HL-60 (cell line): ENCODE data around the gene RNF225.

Source experiments
- DNase-seq, 2 experiments: peaks; one replicate each; pipeline ENCODE4 v3.0.0-alpha.2; 2010 to 2020; ENCODE audit warnings: low read depth in 1 of 2, low spot score in 1 of 2
- H3K27ac ChIP-seq: fragments of 250-450 bp; sonication (Bioruptor Pico); replicated peaks from 2 replicates; pipeline ENCODE4 v1.5.1; 2020; ENCODE audit warnings: mild to moderate bottlenecking, moderate library complexity
- H3K27me3 ChIP-seq: fragments of 250-450 bp; sonication (Bioruptor Pico); 2 replicates; pipeline ENCODE4 v1.5.1; 2021; ENCODE audit warnings: mild to moderate bottlenecking, moderate library complexity; ENCODE audit not compliant: insufficient read depth, poor library complexity, severe bottlenecking
- H3K4me3 ChIP-seq: replicated peaks from 2 replicates; pipeline ENCODE4 v1.5.1; 2011; ENCODE audit warnings: mild to moderate bottlenecking, control low read depth, low read length; ENCODE audit not compliant: insufficient read depth
- GABPA ChIP-seq: IDR thresholded peaks from 2 replicates; pipeline ENCODE4 v1.6.1; 2012; ENCODE audit warnings: low read depth
- POLR2AphosphoS5 ChIP-seq: IDR thresholded peaks from 2 replicates; pipeline ENCODE4 v1.6.1; 2012; ENCODE audit warnings: low read depth
- SPI1 ChIP-seq: IDR thresholded peaks from 2 replicates; pipeline ENCODE4 v1.6.1; 2012; ENCODE audit warnings: low read depth, mild to moderate bottlenecking, borderline replicate concordance
- TF ChIP-seq, protein P1 (sequence below): IDR thresholded peaks from 2 replicates; pipeline ENCODE4 v1.6.1; 2012; ENCODE audit warnings: low read depth; ENCODE audit not compliant: insufficient replicate concordance
- TF ChIP-seq, protein P2 (sequence below): IDR thresholded peaks from one replicate; pipeline ENCODE4 v1.5.1; 2011; ENCODE audit warnings: low read length, control low read depth, inconsistent platforms; ENCODE audit not compliant: insufficient read depth

Gene RNF225

GRCh38 chr19:58386576-58387337 is 8.7 kb upstream of the RNF225 start, which contains the start of gene RPS5:
RPS5 (plus strand) TSS chr19:58387269; CDS start chr19:58388138, 869 bp downstream.
- TF ChIP-seq, protein P1, sequence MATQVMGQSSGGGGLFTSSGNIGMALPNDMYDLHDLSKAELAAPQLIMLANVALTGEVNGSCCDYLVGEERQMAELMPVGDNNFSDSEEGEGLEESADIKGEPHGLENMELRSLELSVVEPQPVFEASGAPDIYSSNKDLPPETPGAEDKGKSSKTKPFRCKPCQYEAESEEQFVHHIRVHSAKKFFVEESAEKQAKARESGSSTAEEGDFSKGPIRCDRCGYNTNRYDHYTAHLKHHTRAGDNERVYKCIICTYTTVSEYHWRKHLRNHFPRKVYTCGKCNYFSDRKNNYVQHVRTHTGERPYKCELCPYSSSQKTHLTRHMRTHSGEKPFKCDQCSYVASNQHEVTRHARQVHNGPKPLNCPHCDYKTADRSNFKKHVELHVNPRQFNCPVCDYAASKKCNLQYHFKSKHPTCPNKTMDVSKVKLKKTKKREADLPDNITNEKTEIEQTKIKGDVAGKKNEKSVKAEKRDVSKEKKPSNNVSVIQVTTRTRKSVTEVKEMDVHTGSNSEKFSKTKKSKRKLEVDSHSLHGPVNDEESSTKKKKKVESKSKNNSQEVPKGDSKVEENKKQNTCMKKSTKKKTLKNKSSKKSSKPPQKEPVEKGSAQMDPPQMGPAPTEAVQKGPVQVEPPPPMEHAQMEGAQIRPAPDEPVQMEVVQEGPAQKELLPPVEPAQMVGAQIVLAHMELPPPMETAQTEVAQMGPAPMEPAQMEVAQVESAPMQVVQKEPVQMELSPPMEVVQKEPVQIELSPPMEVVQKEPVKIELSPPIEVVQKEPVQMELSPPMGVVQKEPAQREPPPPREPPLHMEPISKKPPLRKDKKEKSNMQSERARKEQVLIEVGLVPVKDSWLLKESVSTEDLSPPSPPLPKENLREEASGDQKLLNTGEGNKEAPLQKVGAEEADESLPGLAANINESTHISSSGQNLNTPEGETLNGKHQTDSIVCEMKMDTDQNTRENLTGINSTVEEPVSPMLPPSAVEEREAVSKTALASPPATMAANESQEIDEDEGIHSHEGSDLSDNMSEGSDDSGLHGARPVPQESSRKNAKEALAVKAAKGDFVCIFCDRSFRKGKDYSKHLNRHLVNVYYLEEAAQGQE: peak; percentile 73
- TF ChIP-seq SPI1: no peak
- TF ChIP-seq, protein P2, sequence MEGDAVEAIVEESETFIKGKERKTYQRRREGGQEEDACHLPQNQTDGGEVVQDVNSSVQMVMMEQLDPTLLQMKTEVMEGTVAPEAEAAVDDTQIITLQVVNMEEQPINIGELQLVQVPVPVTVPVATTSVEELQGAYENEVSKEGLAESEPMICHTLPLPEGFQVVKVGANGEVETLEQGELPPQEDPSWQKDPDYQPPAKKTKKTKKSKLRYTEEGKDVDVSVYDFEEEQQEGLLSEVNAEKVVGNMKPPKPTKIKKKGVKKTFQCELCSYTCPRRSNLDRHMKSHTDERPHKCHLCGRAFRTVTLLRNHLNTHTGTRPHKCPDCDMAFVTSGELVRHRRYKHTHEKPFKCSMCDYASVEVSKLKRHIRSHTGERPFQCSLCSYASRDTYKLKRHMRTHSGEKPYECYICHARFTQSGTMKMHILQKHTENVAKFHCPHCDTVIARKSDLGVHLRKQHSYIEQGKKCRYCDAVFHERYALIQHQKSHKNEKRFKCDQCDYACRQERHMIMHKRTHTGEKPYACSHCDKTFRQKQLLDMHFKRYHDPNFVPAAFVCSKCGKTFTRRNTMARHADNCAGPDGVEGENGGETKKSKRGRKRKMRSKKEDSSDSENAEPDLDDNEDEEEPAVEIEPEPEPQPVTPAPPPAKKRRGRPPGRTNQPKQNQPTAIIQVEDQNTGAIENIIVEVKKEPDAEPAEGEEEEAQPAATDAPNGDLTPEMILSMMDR: no peak
- peak; percentile 88 for TF ChIP-seq GABPA
- TF ChIP-seq POLR2AphosphoS5: peak; percentile 95
- peak; percentile 99 for DNase-seq
- peak within 1 kb of the TSS; percentile 98 for H3K27ac ChIP-seq

DNA sequence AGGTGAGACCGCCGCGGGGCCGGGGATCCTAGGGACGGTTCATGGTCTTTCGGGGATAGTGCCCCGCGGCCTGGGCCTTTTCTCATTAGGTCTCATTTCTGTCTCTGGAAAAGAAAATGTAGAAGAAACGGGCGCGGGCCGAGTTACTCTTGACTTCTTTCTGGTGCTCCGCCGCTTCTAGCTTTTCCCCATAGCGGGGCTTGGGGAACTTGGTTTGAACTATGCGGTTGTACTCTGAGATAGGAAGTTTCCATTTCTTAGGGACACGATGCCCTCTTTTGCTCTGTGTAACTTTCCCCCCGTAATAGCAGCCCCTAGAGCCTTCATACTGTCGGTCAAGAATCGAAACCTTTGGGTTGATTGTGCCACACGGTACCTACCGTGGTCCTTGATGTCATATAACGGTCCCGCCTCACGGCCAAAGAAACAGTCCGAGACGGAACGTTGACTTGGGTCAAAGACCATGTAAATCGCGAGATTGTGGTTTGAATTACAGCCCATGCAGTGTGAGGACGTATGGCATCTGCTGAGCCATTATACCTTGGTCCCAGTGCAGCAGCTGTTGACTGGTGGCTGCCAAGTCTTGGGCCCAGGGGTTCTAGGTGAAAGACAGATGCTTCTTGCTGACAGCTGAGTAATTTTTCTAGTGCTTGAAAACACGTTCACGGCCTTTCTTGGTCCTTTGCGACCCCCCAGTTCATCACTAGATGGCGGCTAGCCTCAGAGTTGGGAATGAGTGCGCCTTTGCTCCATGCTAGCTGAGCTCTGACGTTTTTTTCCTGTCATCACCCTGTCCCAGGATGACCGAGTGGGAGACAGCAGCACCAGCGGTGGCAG is 7.9 kb upstream of the RNF225 start:
- H3K4me3 ChIP-seq: peak overlapping the region; percentile 81
- H3K27me3 ChIP-seq: no peaks in the 10 kb centered on the region
- peak overlapping the region; percentile 98 for H3K27ac ChIP-seq
- TF ChIP-seq POLR2AphosphoS5: no peak
- DNase-seq: no peak

More at GRCh38 chr19:58386576-58387337, 8.7 kb upstream of the RNF225 start, which contains the start of gene RPS5:
- H3K4me3 ChIP-seq: peak within 1 kb of the TSS; percentile 81
- H3K27me3 ChIP-seq: no peaks in the 10 kb centered on the region

GRCh38 chr19:58388175-58388526 is 7.3 kb upstream of the RNF225 start:
- no peak for DNase-seq
- H3K27me3 ChIP-seq: no peaks in the 10 kb centered on the region
- H3K4me3 ChIP-seq: peak overlapping the region; percentile 81
- TF ChIP-seq SPI1 (no peak), POLR2AphosphoS5 (no peak), GABPA (no peak)
- TF ChIP-seq, protein P1: no peak
- TF ChIP-seq, protein P2: no peak
- peak overlapping the region; percentile 98; the same call in 1 of the 2 replicates for H3K27ac ChIP-seq

DNA sequence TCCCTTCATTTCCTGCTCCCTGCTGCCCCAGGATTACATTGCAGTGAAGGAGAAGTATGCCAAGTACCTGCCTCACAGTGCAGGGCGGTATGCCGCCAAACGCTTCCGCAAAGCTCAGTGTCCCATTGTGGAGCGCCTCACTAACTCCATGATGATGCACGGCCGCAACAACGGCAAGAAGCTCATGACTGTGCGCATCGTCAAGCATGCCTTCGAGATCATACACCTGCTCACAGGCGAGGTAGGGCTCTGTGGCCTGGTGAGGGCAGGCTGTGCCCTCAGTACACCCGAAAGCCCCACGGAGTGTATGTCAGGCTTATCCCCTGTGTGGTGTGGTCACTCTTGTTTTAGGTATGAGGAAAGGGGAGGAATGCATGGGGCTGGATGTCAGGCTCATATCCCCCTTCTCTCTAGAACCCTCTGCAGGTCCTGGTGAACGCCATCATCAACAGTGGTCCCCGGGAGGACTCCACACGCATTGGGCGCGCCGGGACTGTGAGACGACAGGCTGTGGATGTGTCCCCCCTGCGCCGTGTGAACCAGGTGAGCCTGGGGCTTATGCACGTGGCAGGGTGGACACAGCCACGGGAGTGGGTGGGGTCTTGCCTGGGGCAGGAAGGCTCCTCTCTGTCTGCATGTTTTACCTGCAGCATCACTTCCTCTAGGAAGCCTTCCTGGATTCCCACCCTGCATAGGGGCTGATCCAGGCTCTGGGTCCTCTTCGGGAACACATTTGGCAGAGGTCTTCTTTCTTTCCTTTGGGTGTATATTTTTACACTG is 2.3 kb upstream of the RNF225 start:
- DNase-seq: no peak

More for the DNA sequence above, 2.3 kb upstream of the RNF225 start:
- no peak overlapping the region for H3K4me3 ChIP-seq
- no peak overlapping the region for H3K27ac ChIP-seq
- H3K27me3 ChIP-seq: no peaks in the 10 kb centered on the region
- TF ChIP-seq, protein P1: no peak
- TF ChIP-seq POLR2AphosphoS5: peak; percentile 68; the same call in 1 of the 2 replicates
